22Rv1 (cell line): ENCODE measurements around the gene ACP3.

Experiments used
- CTCF ChIP-seq: fragments of 450-650 bp; IDR thresholded peaks from 2 replicates; pipeline ENCODE4 v1.5.1; 2017; ENCODE audit warnings: mild to moderate bottlenecking
- ZFX ChIP-seq: fragments of 450-650 bp; IDR thresholded peaks from 2 replicates; pipeline ENCODE4 v1.6.1; 2017; ENCODE audit warnings: antibody characterized with exemption, borderline replicate concordance

DNA sequence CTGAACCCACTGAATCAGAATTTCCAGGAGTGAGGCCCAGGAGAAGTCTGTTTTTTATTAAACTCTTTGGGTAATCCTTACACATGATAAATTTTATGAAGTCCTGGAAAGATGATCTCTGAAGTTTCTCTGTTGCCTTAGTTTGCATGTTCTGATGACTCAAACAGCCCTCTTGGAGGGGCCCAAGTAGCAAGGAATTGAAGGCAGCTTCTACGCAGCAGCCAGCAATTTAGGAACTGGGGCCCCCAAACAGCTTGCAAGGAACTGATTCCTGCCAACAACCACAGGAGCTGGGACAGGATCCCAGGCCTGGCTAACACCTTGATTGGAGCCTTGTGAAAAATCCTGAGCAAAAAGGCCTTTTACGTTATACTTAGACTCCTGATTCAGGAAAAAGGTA, 5.4 kb upstream of the ACP3 start:
- TF ChIP-seq CTCF (no peak), ZFX (no peak)
